ENCODE results near the gene CPM.

DNA sequence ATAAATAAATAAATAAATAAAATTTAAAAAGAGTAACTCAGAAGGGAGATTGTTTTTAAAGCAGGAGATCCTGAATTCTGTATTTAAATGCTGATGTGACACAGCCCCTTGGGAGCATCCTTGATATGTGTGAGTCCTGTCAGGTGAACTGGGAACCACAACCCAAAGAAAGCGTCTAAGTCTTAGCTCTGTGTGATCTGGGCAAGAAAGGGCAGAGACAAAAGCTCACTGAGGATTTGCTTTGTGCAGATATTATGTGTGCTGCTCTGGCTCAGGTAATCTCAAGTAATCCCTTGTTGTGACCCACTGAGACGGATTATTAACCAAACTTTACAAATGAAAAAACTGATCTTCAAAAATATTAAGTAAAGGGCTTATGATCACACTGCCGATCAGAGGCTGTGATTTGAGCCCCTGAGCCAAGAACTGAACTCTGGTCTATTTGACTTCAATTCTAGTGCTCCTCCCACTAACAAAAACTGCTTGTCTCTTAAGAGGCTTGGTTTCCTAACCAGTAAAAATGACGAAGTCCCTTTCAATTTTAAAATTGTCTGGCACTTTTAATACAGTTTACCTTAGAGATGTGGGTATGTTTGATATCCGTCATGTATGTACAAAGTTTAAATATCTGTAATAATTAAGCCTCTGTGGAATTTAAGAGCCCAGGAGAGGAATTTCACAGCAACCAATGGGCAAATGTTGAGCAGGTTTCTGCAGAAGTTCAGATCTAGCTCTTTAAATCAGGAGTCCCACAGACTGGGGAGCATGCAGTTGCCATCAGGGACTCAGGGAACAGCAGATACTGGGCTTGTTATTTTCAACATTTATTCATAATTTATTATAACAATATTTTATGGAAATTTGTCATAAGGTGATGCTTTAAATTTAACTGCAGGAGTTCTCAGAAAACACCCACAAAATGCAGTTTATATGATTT lies 46.1 kb downstream of the CPM start:
- TF ChIP-seq, protein P1, sequence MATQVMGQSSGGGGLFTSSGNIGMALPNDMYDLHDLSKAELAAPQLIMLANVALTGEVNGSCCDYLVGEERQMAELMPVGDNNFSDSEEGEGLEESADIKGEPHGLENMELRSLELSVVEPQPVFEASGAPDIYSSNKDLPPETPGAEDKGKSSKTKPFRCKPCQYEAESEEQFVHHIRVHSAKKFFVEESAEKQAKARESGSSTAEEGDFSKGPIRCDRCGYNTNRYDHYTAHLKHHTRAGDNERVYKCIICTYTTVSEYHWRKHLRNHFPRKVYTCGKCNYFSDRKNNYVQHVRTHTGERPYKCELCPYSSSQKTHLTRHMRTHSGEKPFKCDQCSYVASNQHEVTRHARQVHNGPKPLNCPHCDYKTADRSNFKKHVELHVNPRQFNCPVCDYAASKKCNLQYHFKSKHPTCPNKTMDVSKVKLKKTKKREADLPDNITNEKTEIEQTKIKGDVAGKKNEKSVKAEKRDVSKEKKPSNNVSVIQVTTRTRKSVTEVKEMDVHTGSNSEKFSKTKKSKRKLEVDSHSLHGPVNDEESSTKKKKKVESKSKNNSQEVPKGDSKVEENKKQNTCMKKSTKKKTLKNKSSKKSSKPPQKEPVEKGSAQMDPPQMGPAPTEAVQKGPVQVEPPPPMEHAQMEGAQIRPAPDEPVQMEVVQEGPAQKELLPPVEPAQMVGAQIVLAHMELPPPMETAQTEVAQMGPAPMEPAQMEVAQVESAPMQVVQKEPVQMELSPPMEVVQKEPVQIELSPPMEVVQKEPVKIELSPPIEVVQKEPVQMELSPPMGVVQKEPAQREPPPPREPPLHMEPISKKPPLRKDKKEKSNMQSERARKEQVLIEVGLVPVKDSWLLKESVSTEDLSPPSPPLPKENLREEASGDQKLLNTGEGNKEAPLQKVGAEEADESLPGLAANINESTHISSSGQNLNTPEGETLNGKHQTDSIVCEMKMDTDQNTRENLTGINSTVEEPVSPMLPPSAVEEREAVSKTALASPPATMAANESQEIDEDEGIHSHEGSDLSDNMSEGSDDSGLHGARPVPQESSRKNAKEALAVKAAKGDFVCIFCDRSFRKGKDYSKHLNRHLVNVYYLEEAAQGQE (IDR thresholded peaks at IDR 0.05), result no peak
- TF ChIP-seq, protein P2, sequence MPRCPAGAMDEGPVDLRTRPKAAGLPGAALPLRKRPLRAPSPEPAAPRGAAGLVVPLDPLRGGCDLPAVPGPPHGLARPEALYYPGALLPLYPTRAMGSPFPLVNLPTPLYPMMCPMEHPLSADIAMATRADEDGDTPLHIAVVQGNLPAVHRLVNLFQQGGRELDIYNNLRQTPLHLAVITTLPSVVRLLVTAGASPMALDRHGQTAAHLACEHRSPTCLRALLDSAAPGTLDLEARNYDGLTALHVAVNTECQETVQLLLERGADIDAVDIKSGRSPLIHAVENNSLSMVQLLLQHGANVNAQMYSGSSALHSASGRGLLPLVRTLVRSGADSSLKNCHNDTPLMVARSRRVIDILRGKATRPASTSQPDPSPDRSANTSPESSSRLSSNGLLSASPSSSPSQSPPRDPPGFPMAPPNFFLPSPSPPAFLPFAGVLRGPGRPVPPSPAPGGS (IDR thresholded peaks at IDR 0.05), result no peak
- no peak for TF ChIP-seq POLR2A (IDR thresholded peaks at IDR 0.05; ENCODE audit: low read length)

Measured in A549 (cell line).